SW480 (cell line): ENCODE data around the gene CNNM1.

Source experiments
- DNase-seq: peaks from one replicate; pipeline ENCODE4 v3.0.0-alpha.2; 2016; ENCODE audit warnings: low spot score

The CNNM1 gene

GRCh38 chr10:99374526-99374925 is 45.4 kb downstream of the CNNM1 start:
- no peak for DNase-seq

GRCh38 chr10:99374972-99375371 is 45.8 kb downstream of the CNNM1 start:
- DNase-seq, result no peak

GRCh38 chr10:99375426-99375825 is 46.3 kb downstream of the CNNM1 start:
- no peak for DNase-seq

- no peak for DNase-seq
Measured at GRCh38 chr10:99382176-99382575, 53.0 kb downstream of the CNNM1 start.

GRCh38 chr10:99387071-99387470 is 57.9 kb downstream of the CNNM1 start:
- DNase-seq, result no peak

- DNase-seq, result no peak
Measured at GRCh38 chr10:99387541-99387940, 58.4 kb downstream of the CNNM1 start.

GRCh38 chr10:99389729-99390480 is 60.7 kb downstream of the CNNM1 start:
- no peak for DNase-seq

- no peak for DNase-seq
Measured at GRCh38 chr10:99391346-99391745, 62.2 kb downstream of the CNNM1 start.

GRCh38 chr10:99393036-99393435 is 63.9 kb downstream of the CNNM1 start:
- no peak for DNase-seq

GRCh38 chr10:99393683-99394082 is 64.5 kb downstream of the CNNM1 start:
- DNase-seq, result no peak

GRCh38 chr10:99394256-99394655 is 65.1 kb downstream of the CNNM1 start:
- peak; percentile 9 for DNase-seq

GRCh38 chr10:99394761-99395386 is 65.7 kb downstream of the CNNM1 start:
- DNase-seq, result no peak

GRCh38 chr10:99395750-99396445 is 66.7 kb downstream of the CNNM1 start:
- peak; percentile 97 for DNase-seq

- peak; percentile 23 for DNase-seq
Measured at GRCh38 chr10:99396471-99396870, 67.3 kb downstream of the CNNM1 start.

GRCh38 chr10:99399664-99400063 is 70.5 kb downstream of the CNNM1 start:
- no peak for DNase-seq

GRCh38 chr10:99403674-99404073 is 74.5 kb downstream of the CNNM1 start:
- no peak for DNase-seq

- no peak for DNase-seq
Measured at GRCh38 chr10:99406149-99406548, 77.0 kb downstream of the CNNM1 start.

- DNase-seq, result no peak
Measured at GRCh38 chr10:99410146-99410545, 81.0 kb downstream of the CNNM1 start.

GRCh38 chr10:99410876-99411275 is 81.7 kb downstream of the CNNM1 start:
- DNase-seq, result no peak

GRCh38 chr10:99411546-99411945 is 82.4 kb downstream of the CNNM1 start:
- DNase-seq, result no peak

GRCh38 chr10:99412099-99412498 is 82.9 kb downstream of the CNNM1 start:
- DNase-seq, result no peak

- no peak for DNase-seq
Measured at GRCh38 chr10:99418910-99419624, 89.9 kb downstream of the CNNM1 start.

- DNase-seq, result no peak
Measured at GRCh38 chr10:99419688-99420087, 90.5 kb downstream of the CNNM1 start.
